K562 treated with DMSO at 1 percent for 12 hours (cell line): ENCODE data around the gene GFER. TPM values are rescaled to one million over a fixed set of nuclear protein-coding genes. Genes with fewer than 3 reads are reported as not detected.

Experiments used
- total RNA-seq: library from RNA; unstranded; fragments of 300-600 nt; gene quantifications from 2 replicates; pipeline ENCODE4 v1.2.3, GENCODE V29; 2022; ENCODE audit not compliant: insufficient read depth

The GFER gene
- 46.5 and 60.5 TPM in 2 replicates for total RNA-seq

GRCh38 chr16:1983544-1984346 is at the start of gene GFER:
GFER (plus strand) TSS chr16:1984193; CDS start chr16:1984219, 26 bp downstream.

GRCh38 chr16:1942810-1943726 is 40.9 kb upstream of the GFER start, which contains the start of gene MSRB1:
MSRB1 (minus strand) TSS chr16:1943199; CDS start chr16:1943156, 43 bp downstream.

GRCh38 chr16:1959269-1960039 is 24.5 kb upstream of the GFER start, which contains the start of gene NDUFB10:
NDUFB10 (plus strand) TSS chr16:1959538; CDS start chr16:1959625, 87 bp downstream.

GRCh38 chr16:1964506-1965395 is 19.2 kb upstream of the GFER start, which contains the start of gene RPS2:
RPS2 (minus strand) TSS chr16:1964826; CDS start chr16:1964625, 201 bp downstream.

GRCh38 chr16:1966460-1966859 is 17.5 kb upstream of the GFER start, which contains the start of gene RNF151:
RNF151 (plus strand) TSS chr16:1966856; CDS start chr16:1966882, 26 bp downstream.

GRCh38 chr16:1971796-1972489 is 12.1 kb upstream of the GFER start, which contains the start of gene TBL3:
TBL3 (plus strand) TSS chr16:1972053; CDS start chr16:1972165, 112 bp downstream.

GRCh38 chr16:1981398-1981836 is 2.6 kb upstream of the GFER start, which contains the start of gene NOXO1:
NOXO1 (minus strand) TSS chr16:1981469; CDS start chr16:1981179, 290 bp downstream.

GRCh38 chr16:1989209-1990100 is 5.5 kb downstream of the GFER start, which contains the start of gene SYNGR3:
SYNGR3 (plus strand) TSS chr16:1989970; CDS start chr16:1990103, 133 bp downstream.

GRCh38 chr16:2009791-2010510 is 26.0 kb downstream of the GFER start, which contains the start of gene ZNF598:
ZNF598 (minus strand) TSS chr16:2009821.

GRCh38 chr16:2019518-2019920 is 35.5 kb downstream of the GFER start, which contains the start of gene NPW:
NPW (plus strand) TSS chr16:2019785.

GRCh38 chr16:2026461-2027023 is 42.5 kb downstream of the GFER start, which contains the start of gene NHERF2:
NHERF2 (plus strand) TSS chr16:2026902; CDS start chr16:2027006, 104 bp downstream.

Other genes with a start within 250 kb of the GFER start
- 55.4 and 83.8 TPM in 2 replicates for gene NME3, start 212.7 kb upstream of the GFER start, total RNA-seq
- gene EME2, start 211.4 kb upstream of the GFER start, total RNA-seq = 3.5 and 11.1 TPM in 2 replicates
- gene MRPS34, start 211.1 kb upstream of the GFER start, total RNA-seq = 170 and 217 TPM in 2 replicates
- 80.4 and 89.8 TPM in 2 replicates for gene SPSB3, start 201.6 kb upstream of the GFER start, total RNA-seq
- gene NUBP2, start 201.2 kb upstream of the GFER start, total RNA-seq = 119 and 185 TPM in 2 replicates
- gene IGFALS, start 190.5 kb upstream of the GFER start, total RNA-seq = 0.51 TPM in 1 of 2 replicates, not detected in the other
- gene HAGH, start 157.4 kb upstream of the GFER start, total RNA-seq = 87.9 and 95.5 TPM in 2 replicates
- gene FAHD1, start 157.0 kb upstream of the GFER start, total RNA-seq = 22.3 and 24.5 TPM in 2 replicates
- 35.2 and 61.4 TPM in 2 replicates for gene MEIOB, start 112.0 kb upstream of the GFER start, total RNA-seq
- not detected in 2 replicates for gene HS3ST6, start 65.8 kb upstream of the GFER start, total RNA-seq
- 142 and 157 TPM in 2 replicates for gene MSRB1, start 41.0 kb upstream of the GFER start, total RNA-seq
- gene RPL3L, start 29.5 kb upstream of the GFER start, total RNA-seq = not detected in 2 replicates
- 209 and 233 TPM in 2 replicates for gene NDUFB10, start 24.7 kb upstream of the GFER start, total RNA-seq
- 6,317 and 9,099 TPM in 2 replicates for gene RPS2, start 19.4 kb upstream of the GFER start, total RNA-seq
- 1.3 TPM in 1 of 2 replicates, not detected in the other for gene RNF151, start 17.3 kb upstream of the GFER start, total RNA-seq
- gene TBL3, start 12.1 kb upstream of the GFER start, total RNA-seq = 37.2 and 53.2 TPM in 2 replicates
- gene NOXO1, start 2.7 kb upstream of the GFER start, total RNA-seq = 0.89 TPM in 1 of 2 replicates, not detected in the other
- gene SYNGR3, start 5.8 kb downstream of the GFER start, total RNA-seq = 24.1 and 36.4 TPM in 2 replicates
- gene ZNF598, start 25.6 kb downstream of the GFER start, total RNA-seq = 71.6 and 98.5 TPM in 2 replicates
- gene NPW, start 35.6 kb downstream of the GFER start, total RNA-seq = 1.8 and 4.4 TPM in 2 replicates
- 16.0 and 31.4 TPM in 2 replicates for gene NHERF2, start 42.7 kb downstream of the GFER start, total RNA-seq
- gene NTHL1, start 63.6 kb downstream of the GFER start, total RNA-seq = 17.7 and 38.6 TPM in 2 replicates
- gene TSC2, start 63.8 kb downstream of the GFER start, total RNA-seq = 37.3 and 67.9 TPM in 2 replicates
- gene PKD1, start 151.7 kb downstream of the GFER start, total RNA-seq = 55.0 and 106 TPM in 2 replicates
- gene RAB26, start 164.4 kb downstream of the GFER start, total RNA-seq = 1.5 and 6.2 TPM in 2 replicates
- 69.7 and 97.4 TPM in 2 replicates for gene TRAF7, start 171.6 kb downstream of the GFER start, total RNA-seq
- 1.6 and 3.2 TPM in 2 replicates for gene CASKIN1, start 212.4 kb downstream of the GFER start, total RNA-seq
- 57.4 and 63.7 TPM in 2 replicates for gene MLST8, start 221.3 kb downstream of the GFER start, total RNA-seq
- 10.4 and 37.8 TPM in 2 replicates for gene BRICD5, start 226.7 kb downstream of the GFER start, total RNA-seq
- 60.1 and 77.5 TPM in 2 replicates for gene PGP, start 230.6 kb downstream of the GFER start, total RNA-seq
- gene E4F1, start 239.4 kb downstream of the GFER start, total RNA-seq = 30.1 and 43.9 TPM in 2 replicates